HL-60 (cell line): Measurements from ENCODE around the gene RELN.

Experiments used
- DNase-seq, 2 experiments: peaks; one replicate each; pipeline ENCODE4 v3.0.0-alpha.2; 2010 to 2020; ENCODE audit warnings: low read depth in 1 of 2, low spot score in 1 of 2
- H3K27ac ChIP-seq: fragments of 250-450 bp; sonication (Bioruptor Pico); replicated peaks from 2 replicates; pipeline ENCODE4 v1.5.1; 2020; ENCODE audit warnings: mild to moderate bottlenecking, moderate library complexity
- H3K27me3 ChIP-seq: fragments of 250-450 bp; sonication (Bioruptor Pico); 2 replicates; pipeline ENCODE4 v1.5.1; 2021; ENCODE audit warnings: mild to moderate bottlenecking, moderate library complexity; ENCODE audit not compliant: insufficient read depth, poor library complexity, severe bottlenecking
- H3K4me3 ChIP-seq: replicated peaks from 2 replicates; pipeline ENCODE4 v1.5.1; 2011; ENCODE audit warnings: mild to moderate bottlenecking, control low read depth, low read length; ENCODE audit not compliant: insufficient read depth
- CTCF ChIP-seq: IDR thresholded peaks from one replicate; pipeline ENCODE4 v1.5.1; 2011; ENCODE audit warnings: low read length, control low read depth, inconsistent platforms; ENCODE audit not compliant: insufficient read depth
- GABPA ChIP-seq: IDR thresholded peaks from 2 replicates; pipeline ENCODE4 v1.6.1; 2012; ENCODE audit warnings: low read depth
- POLR2AphosphoS5 ChIP-seq: IDR thresholded peaks from 2 replicates; pipeline ENCODE4 v1.6.1; 2012; ENCODE audit warnings: low read depth
- REST ChIP-seq: IDR thresholded peaks from 2 replicates; pipeline ENCODE4 v1.6.1; 2012; ENCODE audit warnings: low read depth; ENCODE audit not compliant: insufficient replicate concordance
- SPI1 ChIP-seq: IDR thresholded peaks from 2 replicates; pipeline ENCODE4 v1.6.1; 2012; ENCODE audit warnings: low read depth, mild to moderate bottlenecking, borderline replicate concordance

Gene RELN

GRCh38 chr7:103887050-103887449, 102.4 kb downstream of the RELN start:
- H3K27me3 ChIP-seq, result no peaks in the 10 kb centered on the region
- no peak for DNase-seq
- no peak for TF ChIP-seq GABPA
- no peak for TF ChIP-seq POLR2AphosphoS5
- TF ChIP-seq CTCF, result no peak
- TF ChIP-seq SPI1, result no peak
- TF ChIP-seq REST, result no peak
- no peak overlapping the region for H3K4me3 ChIP-seq
- no peak overlapping the region for H3K27ac ChIP-seq

- Histone ChIP-seq H3K27ac (no peak overlapping the region), H3K4me3 (no peak overlapping the region), H3K27me3 (no peaks in the 10 kb centered on the region)
- no peak for DNase-seq
- no peak for TF ChIP-seq CTCF
- TF ChIP-seq GABPA, result no peak
- no peak for TF ChIP-seq POLR2AphosphoS5
- TF ChIP-seq REST, result no peak
- TF ChIP-seq SPI1, result no peak
These were observed 109.4 kb downstream of the RELN start for GRCh38 chr7:103879928-103880600.

- TF ChIP-seq GABPA, result no peak
- no peak for TF ChIP-seq REST
- TF ChIP-seq SPI1, result no peak
- no peak for TF ChIP-seq POLR2AphosphoS5
- TF ChIP-seq CTCF, result no peak
- DNase-seq, result no peak
- Histone ChIP-seq H3K27me3 (no peaks in the 10 kb centered on the region), H3K4me3 (no peak overlapping the region), H3K27ac (no peak overlapping the region)
These were observed 110.0 kb downstream of the RELN start for GRCh38 chr7:103879411-103879810.
